Measurements from ENCODE around the gene PPP1R14C.

PPP1R14C gene

DNA sequence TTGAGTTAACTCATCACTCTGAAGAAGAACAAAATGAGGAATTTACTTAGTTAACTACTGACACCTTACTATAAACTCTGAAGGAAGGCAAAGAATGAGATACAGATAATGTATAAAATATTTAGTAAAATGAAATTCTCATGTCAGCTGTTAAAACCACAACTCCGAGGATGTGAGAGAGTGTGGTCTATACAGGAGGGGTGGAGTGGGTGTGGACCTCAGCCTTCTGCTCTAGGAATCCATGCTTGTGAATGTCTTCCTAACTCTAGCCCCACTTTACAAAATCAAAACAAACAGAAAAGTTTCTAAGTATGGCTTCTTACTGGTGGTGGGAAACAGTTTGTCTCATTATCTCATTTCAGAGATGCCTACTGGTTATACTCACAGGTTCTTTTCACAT is 14.2 kb downstream of the PPP1R14C start:
- Histone ChIP-seq H3K9ac (ENCODE audit: low read length) (no peak overlapping the region), H3K4me2 (ENCODE audit: low read length) (no peak overlapping the region), H3K14ac (ENCODE audit: low read length) (no peak overlapping the region)

GRCh38 chr6:150159757-150160156 is 16.9 kb downstream of the PPP1R14C start:
- Histone ChIP-seq H3K4me2 (ENCODE audit: low read length) (no peak overlapping the region), H3K4ac (ENCODE audit: low read depth, low read length) (no peak overlapping the region), H4K8ac (ENCODE audit: low read depth, low read length) (no peak overlapping the region), H3K79me2 (ENCODE audit: control insufficient read depth, insufficient read depth, low read length, poor library complexity) (no peaks in the 10 kb centered on the region), H3K23ac (ENCODE audit: low read length) (no peak overlapping the region), H2AK5ac (ENCODE audit: low read length) (no peak overlapping the region), H3K9me3 (ENCODE audit: insufficient read depth, low read depth, low read length) (no peaks in the 10 kb centered on the region), H2BK12ac (ENCODE audit: low read length) (no peak overlapping the region), H4K91ac (ENCODE audit: low read depth, low read length) (no peak overlapping the region), H3K27me3 (ENCODE audit: insufficient read depth, low read length) (no peaks in the 10 kb centered on the region), H3K18ac (ENCODE audit: low read length) (no peak overlapping the region), H3K9ac (ENCODE audit: low read length) (no peak overlapping the region), H3K27ac (ENCODE audit: low read depth, low read length) (no peak overlapping the region), H3K4me3 (ENCODE audit: low read depth, low read length) (no peak overlapping the region), H4K12ac (ENCODE audit: low read depth, low read length) (no peak overlapping the region), H3K14ac (ENCODE audit: low read length) (no peak overlapping the region), H2BK120ac (ENCODE audit: insufficient read depth, low read length, poor library complexity) (no peak overlapping the region), H3K4me1 (ENCODE audit: control insufficient read depth in 1 of 2, insufficient read depth in 2 of 2, low read length in 2 of 2) (no peaks in the 10 kb centered on the region), H3K79me1 (ENCODE audit: low read length) (no peaks in the 10 kb centered on the region), H2AFZ (ENCODE audit: insufficient read depth, low read length, poor library complexity) (no peak overlapping the region), H3K36me3 (ENCODE audit: control insufficient read depth in 1 of 2, insufficient read depth in 2 of 2, low read length in 2 of 2) (no peaks in the 10 kb centered on the region), H2BK5ac (ENCODE audit: low read depth, low read length, poor library complexity) (no peak overlapping the region)
- WGBS (ENCODE audit: extremely low coverage, insufficient coverage, insufficient read length): no CpG with 5 or more reads among the region's 4 CpGs
- DNase-seq: no peak

More for the DNA sequence above, 14.2 kb downstream of the PPP1R14C start:
- H3K23ac ChIP-seq (ENCODE audit: low read length): no peak overlapping the region
- H3K4me3 ChIP-seq (ENCODE audit: low read depth, low read length): no peak overlapping the region
- H3K18ac ChIP-seq (ENCODE audit: low read length): no peak overlapping the region
- no peak overlapping the region for H4K8ac ChIP-seq (ENCODE audit: low read depth, low read length)
- no peak overlapping the region for H3K4ac ChIP-seq (ENCODE audit: low read depth, low read length)
- no peak overlapping the region for H4K12ac ChIP-seq (ENCODE audit: low read depth, low read length)
- H2BK120ac ChIP-seq (ENCODE audit: insufficient read depth, low read length, poor library complexity): no peak overlapping the region
- H3K9me3 ChIP-seq (ENCODE audit: insufficient read depth, low read depth, low read length): no peaks in the 10 kb centered on the region
- no peaks in the 10 kb centered on the region for H3K36me3 ChIP-seq (ENCODE audit: control insufficient read depth in 1 of 2, insufficient read depth in 2 of 2, low read length in 2 of 2)
- no peak overlapping the region for H4K91ac ChIP-seq (ENCODE audit: low read depth, low read length)
- no peak overlapping the region for H3K27ac ChIP-seq (ENCODE audit: low read depth, low read length)
- no peaks in the 10 kb centered on the region for H3K27me3 ChIP-seq (ENCODE audit: insufficient read depth, low read length)
- no peak overlapping the region for H2AFZ ChIP-seq (ENCODE audit: insufficient read depth, low read length, poor library complexity)
- H3K79me2 ChIP-seq (ENCODE audit: control insufficient read depth, insufficient read depth, low read length, poor library complexity): no peaks in the 10 kb centered on the region
- H2AK5ac ChIP-seq (ENCODE audit: low read length): no peak overlapping the region
- H2BK12ac ChIP-seq (ENCODE audit: low read length): no peak overlapping the region
- no peaks in the 10 kb centered on the region for H3K4me1 ChIP-seq (ENCODE audit: control insufficient read depth in 1 of 2, insufficient read depth in 2 of 2, low read length in 2 of 2)
- no peak for DNase-seq
- H3K79me1 ChIP-seq (ENCODE audit: low read length): no peaks in the 10 kb centered on the region
- no peak overlapping the region for H2BK5ac ChIP-seq (ENCODE audit: low read depth, low read length, poor library complexity)
- no CpG with 5 or more reads among the region's 1 CpG for WGBS (ENCODE audit: extremely low coverage, insufficient coverage, insufficient read length)

DNA sequence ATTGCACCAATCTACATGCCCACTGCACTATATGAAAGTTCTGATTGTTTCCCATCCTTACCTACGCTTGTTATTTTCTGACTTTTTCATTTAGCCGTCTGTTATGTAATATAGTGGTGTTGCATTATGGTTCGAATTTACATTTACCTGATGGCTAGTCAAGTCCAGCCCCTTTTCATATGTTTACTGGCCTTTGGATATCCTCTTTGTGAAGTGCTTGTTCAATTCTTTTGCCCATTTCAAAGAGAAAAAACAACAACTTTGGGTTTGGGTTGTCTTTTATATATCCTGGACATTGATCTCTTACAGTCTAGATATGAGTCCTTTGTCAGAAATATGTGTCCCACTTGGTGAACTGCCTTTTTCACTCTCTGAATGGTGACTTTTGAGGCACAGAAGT is 21.1 kb downstream of the PPP1R14C start:
- Histone ChIP-seq H2BK120ac (ENCODE audit: insufficient read depth, low read length, poor library complexity) (no peak overlapping the region), H3K36me3 (ENCODE audit: control insufficient read depth in 1 of 2, insufficient read depth in 2 of 2, low read length in 2 of 2) (no peaks in the 10 kb centered on the region), H3K23ac (ENCODE audit: low read length) (no peak overlapping the region), H2BK12ac (ENCODE audit: low read length) (no peak overlapping the region), H4K8ac (ENCODE audit: low read depth, low read length) (no peak overlapping the region), H3K9me3 (ENCODE audit: insufficient read depth, low read depth, low read length) (no peaks in the 10 kb centered on the region), H3K4me3 (ENCODE audit: low read depth, low read length) (no peak overlapping the region), H2BK5ac (ENCODE audit: low read depth, low read length, poor library complexity) (no peak overlapping the region), H3K4me2 (ENCODE audit: low read length) (no peak overlapping the region), H4K12ac (ENCODE audit: low read depth, low read length) (no peak overlapping the region), H3K27ac (ENCODE audit: low read depth, low read length) (no peak overlapping the region), H3K4ac (ENCODE audit: low read depth, low read length) (no peak overlapping the region), H4K91ac (ENCODE audit: low read depth, low read length) (no peak overlapping the region), H3K18ac (ENCODE audit: low read length) (no peak overlapping the region), H3K79me1 (ENCODE audit: low read length) (no peaks in the 10 kb centered on the region), H2AK5ac (ENCODE audit: low read length) (no peak overlapping the region), H3K4me1 (ENCODE audit: control insufficient read depth in 1 of 2, insufficient read depth in 2 of 2, low read length in 2 of 2) (no peaks in the 10 kb centered on the region), H3K27me3 (ENCODE audit: insufficient read depth, low read length) (no peaks in the 10 kb centered on the region), H2AFZ (ENCODE audit: insufficient read depth, low read length, poor library complexity) (no peak overlapping the region), H3K79me2 (ENCODE audit: control insufficient read depth, insufficient read depth, low read length, poor library complexity) (no peaks in the 10 kb centered on the region), H3K9ac (ENCODE audit: low read length) (no peak overlapping the region), H3K14ac (ENCODE audit: low read length) (no peak overlapping the region)
- no CpG with 5 or more reads among the region's 3 CpGs for WGBS (ENCODE audit: extremely low coverage, insufficient coverage, insufficient read length)
- DNase-seq: no peak

DNA sequence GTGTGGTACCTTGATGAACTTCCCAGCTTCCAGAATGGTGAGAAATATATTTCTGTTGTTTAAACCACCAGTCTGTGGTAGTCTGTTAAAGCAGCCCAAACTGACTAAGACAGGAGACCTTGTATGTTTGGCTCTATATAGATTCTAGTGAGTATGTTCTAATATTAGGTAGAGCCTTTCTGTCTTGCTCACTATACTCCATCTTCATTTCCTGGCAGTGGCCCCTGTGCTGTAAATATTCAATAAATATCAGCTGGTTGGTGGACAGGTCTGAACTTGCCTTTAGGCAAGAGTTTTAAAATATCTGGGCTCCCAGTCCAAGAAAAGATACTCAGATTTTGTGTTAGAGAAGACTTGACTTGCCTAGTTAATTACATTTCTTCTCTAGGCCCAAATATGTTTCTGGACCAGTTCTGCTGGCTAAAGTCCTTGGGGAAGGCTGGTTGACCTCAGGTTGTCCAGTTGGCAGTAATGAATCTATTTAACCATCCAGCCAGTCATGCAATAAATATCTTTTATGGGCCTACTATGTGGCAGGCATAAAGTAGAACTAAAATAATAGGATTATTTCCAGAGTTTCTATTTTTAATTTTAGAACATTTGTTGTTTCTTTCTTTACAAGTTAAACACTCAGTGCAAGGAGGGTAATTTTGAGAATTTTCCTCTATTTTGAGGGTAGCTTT is 22.3 kb downstream of the PPP1R14C start:
- Histone ChIP-seq H4K91ac (ENCODE audit: low read depth, low read length) (no peak overlapping the region), H2BK120ac (ENCODE audit: insufficient read depth, low read length, poor library complexity) (no peak overlapping the region), H3K27me3 (ENCODE audit: insufficient read depth, low read length) (no peaks in the 10 kb centered on the region)

More for the DNA sequence above, 22.3 kb downstream of the PPP1R14C start:
- Histone ChIP-seq H3K4ac (ENCODE audit: low read depth, low read length) (no peak overlapping the region), H2BK5ac (ENCODE audit: low read depth, low read length, poor library complexity) (no peak overlapping the region), H2AK5ac (ENCODE audit: low read length) (no peak overlapping the region), H4K8ac (ENCODE audit: low read depth, low read length) (no peak overlapping the region), H3K36me3 (ENCODE audit: control insufficient read depth in 1 of 2, insufficient read depth in 2 of 2, low read length in 2 of 2) (no peaks in the 10 kb centered on the region), H3K79me1 (ENCODE audit: low read length) (no peaks in the 10 kb centered on the region), H3K4me2 (ENCODE audit: low read length) (no peak overlapping the region), H3K23ac (ENCODE audit: low read length) (no peak overlapping the region), H3K4me1 (ENCODE audit: control insufficient read depth in 1 of 2, insufficient read depth in 2 of 2, low read length in 2 of 2) (no peaks in the 10 kb centered on the region), H3K14ac (ENCODE audit: low read length) (no peak overlapping the region), H3K9ac (ENCODE audit: low read length) (no peak overlapping the region), H3K27ac (ENCODE audit: low read depth, low read length) (no peak overlapping the region), H3K18ac (ENCODE audit: low read length) (no peak overlapping the region), H2BK12ac (ENCODE audit: low read length) (no peak overlapping the region), H3K79me2 (ENCODE audit: control insufficient read depth, insufficient read depth, low read length, poor library complexity) (no peaks in the 10 kb centered on the region), H3K4me3 (ENCODE audit: low read depth, low read length) (no peak overlapping the region), H3K9me3 (ENCODE audit: insufficient read depth, low read depth, low read length) (no peaks in the 10 kb centered on the region), H2AFZ (ENCODE audit: insufficient read depth, low read length, poor library complexity) (no peak overlapping the region), H4K12ac (ENCODE audit: low read depth, low read length) (no peak overlapping the region)
- no peak for DNase-seq
